K562 (cell line): ENCODE data around the gene SIT1. TPM values are rescaled to one million over a fixed set of nuclear protein-coding genes. Genes with fewer than 3 reads are reported as not detected.

Experiments
- ATAC-seq: fragments of 200-7000 bp; cut with Tn5 transposase; 3 replicates; pipeline ENCODE4 v1.9.1; 2020; ENCODE audit warnings: moderate library complexity
- BruUV-seq: library from RNA; stranded (reverse); fragments of 400-500 nt; replicated peaks from 2 replicates; lab custom pipeline; 2021; lab: Mats Ljungman, UMichigan
- CTCF ChIA-PET: fragments of 300-600 bp; formaldehyde crosslinking; extraction: SDS; loops from one replicate; lab custom pipeline; 2021; ENCODE audit warnings: low intra/inter-chr PET ratio; lab: Yijun Ruan, JAX
- POLR2A ChIA-PET: fragments of 300-600, 350-650 bp; sonication (Branson Sonifier 250); formaldehyde crosslinking; extraction: SDS; loops from one replicate; lab custom pipeline; 2021; ENCODE audit warnings: antibody characterized with exemption, inconsistent platforms; lab: Yijun Ruan, JAX
- DNase-seq, 4 experiments: peaks; one replicate each; pipeline versions ENCODE4 v3.0.0 to v3.0.0-alpha.2; 2011 to 2018; ENCODE audit warnings: low spot score in 3 of 4, mixed read lengths in 3 of 4; ENCODE audit errors: extremely low read depth in 1 of 4
- FAIRE-seq: peaks from 2 replicates; lab custom pipeline; 2011; peaks lifted over from hg19 to GRCh38; lab: Jason Lieb, UNC
- H2AFZ ChIP-seq: 2 replicates; pipeline ENCODE4 v1.6.0; 2011; ENCODE audit warnings: low read depth, low read length, control low read depth, inconsistent platforms
- H3K27ac ChIP-seq: fragments of 200-600 bp; 3 replicates; pipeline ENCODE4 v1.8.0; 2011; ENCODE audit warnings: low read depth, mild to moderate bottlenecking, control low read depth, inconsistent platforms, low read length, moderate library complexity, mixed read lengths; ENCODE audit errors: extremely low read depth
- H3K27me3 ChIP-seq, 2 experiments: fragments of 300-600 bp in 1 of 2; 2 replicates in 1 of 2; 3 replicates in 1 of 2; pipeline versions ENCODE4 v1.6.0 to v1.8.0; 2011; ENCODE audit warnings: inconsistent platforms in 2 of 2, low read length in 2 of 2, mild to moderate bottlenecking in 1 of 2, mixed read lengths in 1 of 2, moderate library complexity in 1 of 2; ENCODE audit not compliant: control insufficient read depth in 2 of 2, insufficient read depth in 2 of 2
- H3K36me3 ChIP-seq: fragments of 300-600 bp; 3 replicates; pipeline ENCODE4 v1.8.0; 2011; ENCODE audit warnings: mild to moderate bottlenecking, low read length, inconsistent platforms; ENCODE audit not compliant: control insufficient read depth, insufficient read depth
- H3K4me1 ChIP-seq, 2 experiments: fragments of 200-600 bp in 1 of 2; replicated peaks in 1 of 2; 2 replicates in 1 of 2; 3 replicates in 1 of 2; pipeline versions ENCODE4 v1.5.1 to v1.8.0; 2011; ENCODE audit warnings: inconsistent platforms in 2 of 2, low read length in 2 of 2, mild to moderate bottlenecking in 1 of 2, mixed read lengths in 1 of 2, moderate library complexity in 1 of 2; ENCODE audit not compliant: control insufficient read depth in 2 of 2, insufficient read depth in 2 of 2
- H3K4me2 ChIP-seq: 2 replicates; pipeline ENCODE4 v1.6.1; 2011; ENCODE audit warnings: low read length, control low read depth, inconsistent platforms, mixed read lengths; ENCODE audit not compliant: insufficient read depth
- H3K4me3 ChIP-seq: fragments of 200-600 bp; sonication (generic), shearing (Covaris generic); 2 replicates; pipeline ENCODE4 v1.5.1; 2016; ENCODE audit warnings: control low read depth, inconsistent platforms
- H3K79me2 ChIP-seq: fragments of 200-600 bp; 3 replicates; pipeline ENCODE4 v1.8.0; 2011; ENCODE audit warnings: low read length, inconsistent platforms; ENCODE audit not compliant: control insufficient read depth, insufficient read depth
- H3K9ac ChIP-seq, 2 experiments: 2 replicates each; pipeline versions ENCODE4 v1.6.0 to v1.6.1; 2011; ENCODE audit warnings: low read depth in 2 of 2, low read length in 2 of 2, control low read depth in 1 of 2, inconsistent platforms in 1 of 2, mild to moderate bottlenecking in 1 of 2, mixed read lengths in 1 of 2; ENCODE audit not compliant: insufficient read depth in 1 of 2
- H3K9me1 ChIP-seq: one replicate; pipeline ENCODE4 v1.6.0; 2011; ENCODE audit warnings: inconsistent platforms, mild to moderate bottlenecking, low read length, moderate library complexity; ENCODE audit not compliant: control insufficient read depth, insufficient read depth
- H3K9me3 ChIP-seq: replicated peaks from 2 replicates; pipeline ENCODE4 v1.5.1; 2011; ENCODE audit warnings: low read depth, low read length, inconsistent platforms; ENCODE audit not compliant: control insufficient read depth, insufficient read depth
- H4K20me1 ChIP-seq: replicated peaks from 2 replicates; pipeline ENCODE4 v1.6.1; 2011; ENCODE audit warnings: low read length, inconsistent platforms, mixed read lengths; ENCODE audit not compliant: control insufficient read depth, insufficient read depth
- CREB1 ChIP-seq, 2 experiments: sonication (generic) in 1 of 2; formaldehyde crosslinking in 1 of 2; IDR thresholded peaks; 2 replicates each; pipeline versions ENCODE4 v1.6.1 to v1.8.0; 2012 to 2022; ENCODE audit warnings: inconsistent platforms in 1 of 2, mild to moderate bottlenecking in 1 of 2, missing genetic modification reagents in 1 of 2, moderate library complexity in 1 of 2
- FOSL1 ChIP-seq: fragments of 200-800 bp; sonication (Bioruptor generic); conservative IDR thresholded peaks from 2 replicates; pipeline ENCODE4 v1.6.1; 2016; ENCODE audit warnings: missing genetic modification characterization, missing compliant biosample characterization
- HEY1 ChIP-seq: fragments of 250-450 bp; sonication (Bioruptor Pico); IDR thresholded peaks from 2 replicates; pipeline ENCODE4 v1.5.0; 2020; ENCODE audit warnings: mild to moderate bottlenecking, moderate library complexity, borderline replicate concordance
- ZNF75A ChIP-seq: fragments of 450-650 bp; formaldehyde crosslinking; IDR thresholded peaks from 2 replicates; pipeline ENCODE4 v1.4.0; 2020; ENCODE audit warnings: mild to moderate bottlenecking
- WGBS: fragments of 100-300 bp; shearing (Covaris generic); methylation state at CpG from one replicate; pipeline ENCODE4 v1.1.6; 2016; ENCODE audit warnings: low coverage, mixed read lengths; ENCODE audit not compliant: insufficient coverage; ENCODE audit errors: missing lambda C conversion rate; 5-methylcytosine and 5-hydroxymethylcytosine counted together
- in situ Hi-C: fragments of 300-500 bp; cut with MboI; formaldehyde crosslinking; loops from 4 replicates; pipeline ENCODE4 v1.15.0; 2018; ENCODE audit warnings: inconsistent platforms, mixed read lengths
- intact Hi-C: fragments of 100-400 bp; cut with micrococcal nuclease; formaldehyde crosslinking; loops from 2 replicates; pipeline ENCODE4 v1.14.2; 2022
- polyA plus RNA-seq, 8 experiments: library from polyadenylated mRNA; depleted of rRNA in 4 of 8; stranded (reverse) in 5 of 8; unstranded in 3 of 8; fragments of >200 nt; fragmentation: Nextera tagmentation in 2 of 8; fragmentation: Illumina TruSeq in 1 of 8; extraction: Ambion mirVana in 2 of 8; extraction: Trizol in 1 of 8; gene quantifications; 2 replicates each; pipeline versions ENCODE4 v1.2.1 to v1.2.3, GENCODE V29; 2011 to 2014; ENCODE audit warnings: inconsistent platforms in 1 of 8, missing spikeins in 1 of 8
- total RNA-seq, 7 experiments: library from RNA; depleted of rRNA in 6 of 7; stranded (reverse); fragments of >200 nt in 6 of 7; fragmentation: Illumina TruSeq in 2 of 7; extraction: Trizol in 2 of 7; gene quantifications; 2 replicates each; pipeline versions ENCODE4 v1.2.1 to v1.2.3, GENCODE V29; 2011 to 2021; ENCODE audit warnings: low replicate concordance in 1 of 7

The SIT1 gene
- total and polyA plus RNA-seq, 9 of the 15 experiments (the other 6 are each of a cell fraction or from before 2014, with no cell fraction given), result not detected

GRCh38 chr9:35652829-35653209 is 2.1 kb upstream of the SIT1 start:
- BruUV-seq, result no TSS peak
- in situ Hi-C loops, result no loop called here
- Histone ChIP-seq H3K9me3 (no peaks in the 10 kb centered on the region), H3K4me1 (peaks cover 27 to 31% of the 10 kb centered on the region in 2 experiments), H3K27ac (no peak overlapping the region), H3K4me3 (no peak overlapping the region), H3K9me1 (no peaks in the 10 kb centered on the region), H3K4me2 (no peak overlapping the region), H3K36me3 (no peaks in the 10 kb centered on the region), H3K9ac (no peak overlapping the region), H2AFZ (no peak overlapping the region), H3K79me2 (no peaks in the 10 kb centered on the region), H3K27me3 (no peaks in the 10 kb centered on the region), H4K20me1 (no peaks in the 10 kb centered on the region)
- intact Hi-C loops, result no loop called here
- ATAC-seq, result no peak
- no peak for FAIRE-seq
- DNase-seq, result no peak
- ChIA-PET CTCF (no interaction called here), POLR2A (interaction anchor here (0.6 kb wide), 1 partner anchor 168 kb away, joined by 3 read pairs; no protein-coding TSS in a partner anchor)
- WGBS, result 73% methylated on average over 5 of the region's 8 CpGs
- 0 out of 2 replicates have a peak, but pooled peaks have one; percentile 2 for TF ChIP-seq FOSL1 (tag)
- TF ChIP-seq HEY1 (CRISPR knock-in tag), result no peak
- no peak for TF ChIP-seq ZNF75A (CRISPR knock-in tag)
- TF ChIP-seq CREB1 (IDR thresholded peaks at IDR 0.05), result no peak
- TF ChIP-seq CREB1 (CRISPR knock-in tag; IDR thresholded peaks at IDR 0.05), result no peak
